C4-2B (cell line): ENCODE measurements around the gene HNRNPA2B1.
A peak's percentile ranks its signal among the peaks of the same experiment; 100 is the strongest.

ENCODE experiments used
- H3K27ac ChIP-seq: fragments of 450-650 bp; 2 replicates; pipeline ENCODE4 v1.5.1; 2017
- CTCF ChIP-seq: fragments of 450-650 bp; conservative IDR thresholded peaks from 2 replicates; pipeline ENCODE4 v1.5.1; 2017; ENCODE audit warnings: mild to moderate bottlenecking
- ZFX ChIP-seq: fragments of 450-650 bp; IDR thresholded peaks from 2 replicates; pipeline ENCODE4 v1.6.1; 2017

Gene HNRNPA2B1

GRCh38 chr7:26200444-26201246, at the start of gene HNRNPA2B1:
HNRNPA2B1 (minus strand) TSS chr7:26200746; CDS start chr7:26200577, 169 bp downstream.
- 0 out of 2 replicates have a peak, but pooled peaks have one; percentile 7 for TF ChIP-seq ZFX
- TF ChIP-seq CTCF, result no peak
- H3K27ac ChIP-seq, result peak within 1 kb of the TSS; percentile 100

GRCh38 chr7:26250239-26250638, 49.7 kb upstream of the HNRNPA2B1 start:
- H3K27ac ChIP-seq, result no peak overlapping the region
- no peak for TF ChIP-seq CTCF
- no peak for TF ChIP-seq ZFX

- no peak for TF ChIP-seq CTCF
- no peak for TF ChIP-seq ZFX
- no peak overlapping the region for H3K27ac ChIP-seq
Observed at GRCh38 chr7:26245150-26245549, 44.6 kb upstream of the HNRNPA2B1 start.

GRCh38 chr7:26238032-26238431, 37.5 kb upstream of the HNRNPA2B1 start:
- no peak for TF ChIP-seq ZFX
- no peak for TF ChIP-seq CTCF
- H3K27ac ChIP-seq, result no peak overlapping the region

GRCh38 chr7:26237035-26237807, 36.7 kb upstream of the HNRNPA2B1 start:
- H3K27ac ChIP-seq, result no peak overlapping the region

GRCh38 chr7:26233902-26234511, 33.5 kb upstream of the HNRNPA2B1 start:
- no peak for TF ChIP-seq ZFX
- no peak; the same call in 1 of the 2 replicates for TF ChIP-seq CTCF
- no peak overlapping the region for H3K27ac ChIP-seq

More at GRCh38 chr7:26237035-26237807, 36.7 kb upstream of the HNRNPA2B1 start:
- TF ChIP-seq CTCF (no peak), ZFX (no peak)

GRCh38 chr7:26227987-26228386, 27.4 kb upstream of the HNRNPA2B1 start:
- TF ChIP-seq CTCF, result no peak
- no peak overlapping the region for H3K27ac ChIP-seq
